CD14-positive monocyte (primary cell): Measurements from ENCODE around the gene ODC1. TPM values are rescaled to one million over a fixed set of nuclear protein-coding genes. Genes with fewer than 3 reads are reported as not detected.

ENCODE experiments used
- DNase-seq, 3 donors: peaks; one replicate each; pipeline ENCODE4 v3.0.0-alpha.2; 2011 to 2022
- H2AFZ ChIP-seq: 2 replicates; pipeline ENCODE4 v1.6.0; 2012; ENCODE audit warnings: mild to moderate bottlenecking, low read depth, low read length, inconsistent platforms; ENCODE audit not compliant: insufficient read depth, poor library complexity, severe bottlenecking
- H3K27ac ChIP-seq, 2 donors: 1 replicate in 1 of 2; 2 replicates in 1 of 2; pipeline ENCODE4 v1.5.1; 2012 to 2013; ENCODE audit warnings: low read length in 2 of 2, control low read depth in 1 of 2, inconsistent platforms in 1 of 2, low read depth in 1 of 2, mild to moderate bottlenecking in 1 of 2
- H3K27me3 ChIP-seq, 2 donors: one replicate each; pipeline versions ENCODE4 v1.6.0 to v1.6.1; 2011 to 2013; ENCODE audit warnings: low read length in 2 of 2; ENCODE audit not compliant: control insufficient read depth in 2 of 2, insufficient read depth in 2 of 2
- H3K36me3 ChIP-seq, 2 donors: replicated peaks in 1 of 2; 1 replicate in 1 of 2; 2 replicates in 1 of 2; pipeline versions ENCODE4 v1.5.1 to v1.6.1; 2012 to 2013; ENCODE audit warnings: low read length in 2 of 2, control low read depth in 1 of 2, inconsistent platforms in 1 of 2, mild to moderate bottlenecking in 1 of 2; ENCODE audit not compliant: insufficient read depth in 2 of 2, control insufficient read depth in 1 of 2
- H3K4me1 ChIP-seq, 2 donors: 1 replicate in 1 of 2; 2 replicates in 1 of 2; pipeline versions ENCODE4 v1.5.1 to v1.6.1; 2012 to 2013; ENCODE audit warnings: low read length in 2 of 2, control low read depth in 1 of 2, inconsistent platforms in 1 of 2, mild to moderate bottlenecking in 1 of 2, moderate library complexity in 1 of 2; ENCODE audit not compliant: insufficient read depth in 2 of 2, control insufficient read depth in 1 of 2
- H3K4me2 ChIP-seq: replicated peaks from 2 replicates; pipeline ENCODE3; 2012; ENCODE audit warnings: low read length, moderate library complexity, mild to moderate bottlenecking; ENCODE audit not compliant: poor library complexity, severe bottlenecking; ENCODE audit errors: extremely low read depth
- H3K4me3 ChIP-seq, 3 experiments: fragments of 200-600 bp in 1 of 3; sonication (generic) in 1 of 3; replicated peaks in 1 of 3; 1 replicate in 2 of 3; 2 replicates in 1 of 3; pipeline ENCODE4 v1.5.1; 2011 to 2013; ENCODE audit warnings: low read length in 3 of 3, mild to moderate bottlenecking in 3 of 3, control low read depth in 2 of 3, low read depth in 2 of 3, inconsistent platforms in 1 of 3, moderate library complexity in 1 of 3
- H3K79me2 ChIP-seq: 2 replicates; pipeline ENCODE4 v1.6.0; 2012; ENCODE audit warnings: mild to moderate bottlenecking, control low read depth, inconsistent platforms, low read length, moderate library complexity; ENCODE audit not compliant: insufficient read depth
- H3K9ac ChIP-seq: 2 replicates; pipeline ENCODE4 v1.6.0; 2017; ENCODE audit warnings: low read length, mild to moderate bottlenecking; ENCODE audit not compliant: insufficient read depth, poor library complexity, severe bottlenecking
- H3K9me3 ChIP-seq, 2 donors: replicated peaks in 1 of 2; 1 replicate in 1 of 2; 2 replicates in 1 of 2; pipeline versions ENCODE4 v1.5.1 to v1.6.1; 2012 to 2013; ENCODE audit warnings: low read length in 2 of 2, control low read depth in 1 of 2; ENCODE audit not compliant: control insufficient read depth in 1 of 2, insufficient read depth in 1 of 2
- H4K20me1 ChIP-seq: 2 replicates; pipeline ENCODE4 v1.6.0; 2012; ENCODE audit warnings: mild to moderate bottlenecking, low read length, control low read depth, moderate library complexity; ENCODE audit not compliant: insufficient read depth
- H3K27ac Mint-ChIP-seq, 7 donors: one replicate each; pipeline ENCODE4 v1.8.0; 2020; ENCODE audit warnings: mild to moderate bottlenecking in 7 of 7, mixed read lengths in 7 of 7, moderate library complexity in 6 of 7, inconsistent platforms in 2 of 7
- H3K27me3 Mint-ChIP-seq, 3 donors: one replicate each; pipeline ENCODE4 v1.8.0; 2021 to 2022; ENCODE audit warnings: low read depth in 3 of 3, mild to moderate bottlenecking in 3 of 3, mixed read lengths in 3 of 3, moderate library complexity in 3 of 3, inconsistent platforms in 1 of 3
- H3K36me3 Mint-ChIP-seq, 2 donors: one replicate each; pipeline ENCODE4 v1.8.0; 2020; ENCODE audit warnings: mixed read lengths in 2 of 2, inconsistent platforms in 1 of 2, mild to moderate bottlenecking in 1 of 2
- H3K4me1 Mint-ChIP-seq: one replicate; pipeline ENCODE4 v1.8.0; 2020; ENCODE audit warnings: mild to moderate bottlenecking, mixed read lengths
- H3K4me3 Mint-ChIP-seq, 2 donors: one replicate each; pipeline ENCODE4 v1.8.0; 2020; ENCODE audit warnings: mild to moderate bottlenecking in 2 of 2, mixed read lengths in 2 of 2, moderate library complexity in 1 of 2
- H3K9me3 Mint-ChIP-seq, 7 donors: one replicate each; pipeline ENCODE4 v1.8.0; 2020 to 2022; ENCODE audit warnings: mixed read lengths in 7 of 7, mild to moderate bottlenecking in 6 of 7, moderate library complexity in 6 of 7, inconsistent platforms in 2 of 7
- CTCF ChIP-seq: fragments of 200-600 bp; IDR thresholded peaks from one replicate; pipeline ENCODE4 v1.8.0; 2022; ENCODE audit warnings: antibody characterized with exemption, mild to moderate bottlenecking
- WGBS: methylation state at CpG from one replicate; pipeline ENCODE4 v1.1.5; 2013; ENCODE audit warnings: missing lambda C conversion rate; ENCODE audit not compliant: insufficient coverage; 5-methylcytosine and 5-hydroxymethylcytosine counted together
- intact Hi-C, 2 donors: fragments of 100-400 bp; cut with micrococcal nuclease; formaldehyde crosslinking; loops; one replicate each; pipeline versions ENCODE4 v1.15.0 to v1.15.1; 2023
- polyA plus RNA-seq, 3 donors: library from polyadenylated mRNA; depleted of rRNA in 1 of 3; unstranded in 2 of 3; stranded (reverse) in 1 of 3; fragments of 300-500 nt in 2 of 3; fragments of >200 nt in 1 of 3; fragmentation: Illumina TruSeq in 2 of 3; gene quantifications; 1 replicate in 2 of 3; 2 replicates in 1 of 3; pipeline ENCODE4 v1.2.3, GENCODE V29; 2012 to 2021

The ODC1 gene
- polyA plus RNA-seq, 3 donors = 22.7 to 27.3 (median 23.6) TPM

- Mint-ChIP-seq H3K27me3 (peaks cover 0 to 4% (median 2%) of the 10 kb centered on the region in 3 donors), H3K9me3 (peaks cover 0 to 2% (median 0%) of the 10 kb centered on the region in 7 donors), H3K4me1 (peaks cover 6% of the 10 kb centered on the region), H3K36me3 (peaks cover 45 to 61% of the 10 kb centered on the region in 2 donors), H3K4me3 (no peak overlapping the region), H3K27ac (peak overlapping the region in 2 of 7 donors; percentile 63 to 89)
- H3K4me3 ChIP-seq = no peak overlapping the region
- no peak overlapping the region for H2AFZ ChIP-seq
- peaks cover 3 to 5% of the 10 kb centered on the region in 2 donors for H3K4me1 ChIP-seq
- TF ChIP-seq CTCF = no peak
- H3K27ac ChIP-seq = no peak overlapping the region
- H3K79me2 ChIP-seq = no peaks in the 10 kb centered on the region
- no peak for DNase-seq
- H3K9ac ChIP-seq = no peak overlapping the region
- peaks cover 14% of the 10 kb centered on the region for H4K20me1 ChIP-seq
- WGBS = 97% methylated on average over 23 of the region's 40 CpGs
- intact Hi-C loops = no loop called here
- H3K27me3 ChIP-seq = peaks cover 0 to 6% of the 10 kb centered on the region in 2 donors
- H3K4me2 ChIP-seq = no peak overlapping the region
- peaks cover 56 to 65% of the 10 kb centered on the region in 2 donors for H3K36me3 ChIP-seq
- H3K9me3 ChIP-seq = no peaks in the 10 kb centered on the region
These were observed 21.2 kb downstream of the ODC1 start for GRCh38 chr2:10426726-10427617.

GRCh38 chr2:10425699-10426098 lies 22.4 kb downstream of the ODC1 start:
- H3K36me3 Mint-ChIP-seq = peaks cover 58 to 74% of the 10 kb centered on the region in 2 donors
- WGBS = 64% methylated on average over 4 of the region's 10 CpGs
- H3K27me3 Mint-ChIP-seq = peaks cover 0 to 1% (median 0%) of the 10 kb centered on the region in 3 donors
- no peaks in the 10 kb centered on the region for H3K27me3 ChIP-seq
- H4K20me1 ChIP-seq = peaks cover 15% of the 10 kb centered on the region
- H2AFZ ChIP-seq = no peak overlapping the region
- no peaks in the 10 kb centered on the region for H3K9me3 ChIP-seq
- peak overlapping the region in 1 of 7 donors; percentile 43 for H3K27ac Mint-ChIP-seq
- H3K36me3 ChIP-seq = peaks cover 69 to 78% of the 10 kb centered on the region in 2 donors
- no peak overlapping the region for H3K4me2 ChIP-seq
- no peaks in the 10 kb centered on the region for H3K4me1 ChIP-seq
- no peak overlapping the region for H3K9ac ChIP-seq
- no peak overlapping the region for H3K4me3 ChIP-seq
- peaks cover 0 to 2% (median 0%) of the 10 kb centered on the region in 7 donors for H3K9me3 Mint-ChIP-seq
- H3K27ac ChIP-seq = no peak overlapping the region
- no peak for TF ChIP-seq CTCF
- no peaks in the 10 kb centered on the region for H3K79me2 ChIP-seq
- H3K4me3 Mint-ChIP-seq = no peak overlapping the region
- no peaks in the 10 kb centered on the region for H3K4me1 Mint-ChIP-seq
- intact Hi-C loops = no loop called here
- no peak for DNase-seq
